Endothelial cell of umbilical vein (primary cell): ENCODE data around the gene ERICH6B. TPM values are rescaled to one million over a fixed set of nuclear protein-coding genes. Genes with fewer than 3 reads are reported as not detected.

ENCODE experiments used
- BruUV-seq: library from RNA; stranded (reverse); fragments of 400-500 nt; replicated peaks from 2 replicates; lab custom pipeline; 2021; lab: Mats Ljungman, UMichigan
- CTCF ChIA-PET: fragments of 300-600, 350-600 bp; sonication (Branson Sonifier 250); formaldehyde crosslinking; loops from one replicate; lab custom pipeline; 2021; ENCODE audit warnings: antibody characterized with exemption, inconsistent platforms; lab: Charles Lee
- POLR2A ChIA-PET: fragments of 300-600, 350-600 bp; sonication (Branson Sonifier 250); formaldehyde crosslinking; loops from one replicate; lab custom pipeline; 2021; ENCODE audit warnings: antibody characterized with exemption, inconsistent platforms; lab: Charles Lee
- DNase-seq: peaks from one replicate; pipeline ENCODE4 v3.0.0-alpha.2; 2011; ENCODE audit warnings: low read depth, low spot score
- FAIRE-seq: peaks from 2 replicates; lab custom pipeline; 2011; peaks lifted over from hg19 to GRCh38; lab: Jason Lieb, UNC
- H2AFZ ChIP-seq: 2 replicates; pipeline ENCODE4 v1.6.0; 2012; ENCODE audit warnings: low read depth, low read length, control low read depth, inconsistent platforms
- H3K27ac ChIP-seq: 2 replicates; pipeline ENCODE4 v1.5.1; 2011; ENCODE audit warnings: low read depth, mild to moderate bottlenecking, control low read depth, low read length, moderate library complexity; ENCODE audit not compliant: insufficient read depth
- H3K27me3 ChIP-seq, 2 experiments: 2 replicates each; pipeline versions ENCODE4 v1.6.0 to v1.6.1; 2011; ENCODE audit warnings: low read length in 2 of 2, mixed read lengths in 1 of 2; ENCODE audit not compliant: control insufficient read depth in 2 of 2, insufficient read depth in 2 of 2
- H3K36me3 ChIP-seq, 2 experiments: 2 replicates in 1 of 2; 3 replicates in 1 of 2; pipeline ENCODE4 v1.5.1; 2011; ENCODE audit warnings: low read length in 2 of 2, mild to moderate bottlenecking in 1 of 2, moderate library complexity in 1 of 2; ENCODE audit not compliant: control insufficient read depth in 2 of 2, insufficient read depth in 2 of 2; ENCODE audit errors: extremely low read depth in 1 of 2
- H3K4me1 ChIP-seq: 3 replicates; pipeline ENCODE4 v1.5.1; 2011; ENCODE audit warnings: mild to moderate bottlenecking, low read length; ENCODE audit not compliant: control insufficient read depth, insufficient read depth; ENCODE audit errors: extremely low read depth
- H3K4me2 ChIP-seq: 2 replicates; pipeline ENCODE4 v1.6.1; 2011; ENCODE audit warnings: low read length, control low read depth, mixed read lengths; ENCODE audit not compliant: insufficient read depth
- H3K4me3 ChIP-seq, 3 experiments: fragments of 200-600 bp in 1 of 3; sonication (generic), shearing (Covaris generic) in 1 of 3; replicated peaks in 1 of 3; 2 replicates each; pipeline ENCODE4 v1.5.1; 2011 to 2016; ENCODE audit warnings: control low read depth in 3 of 3, low read length in 3 of 3, mild to moderate bottlenecking in 2 of 3, inconsistent platforms in 1 of 3, low read depth in 1 of 3, moderate library complexity in 1 of 3; ENCODE audit not compliant: insufficient read depth in 1 of 3
- H3K79me2 ChIP-seq: 2 replicates; pipeline ENCODE4 v1.6.0; 2012; ENCODE audit warnings: low read length, inconsistent platforms; ENCODE audit not compliant: control insufficient read depth, insufficient read depth
- H3K9ac ChIP-seq: replicated peaks from 2 replicates; pipeline ENCODE3; 2011; ENCODE audit warnings: low read length, control low read depth; ENCODE audit not compliant: insufficient read depth; ENCODE audit errors: extremely low read depth
- H3K9me1 ChIP-seq: replicated peaks from 3 replicates; pipeline ENCODE4 v1.6.0; 2011; ENCODE audit warnings: mild to moderate bottlenecking, low read length; ENCODE audit not compliant: control insufficient read depth, insufficient read depth; ENCODE audit errors: extremely low read depth
- H3K9me3 ChIP-seq: replicated peaks from 2 replicates; pipeline ENCODE4 v1.5.1; 2012; ENCODE audit warnings: low read length, inconsistent platforms; ENCODE audit not compliant: control insufficient read depth, insufficient read depth
- H4K20me1 ChIP-seq: replicated peaks from 2 replicates; pipeline ENCODE3; 2011; ENCODE audit warnings: mild to moderate bottlenecking, low read length; ENCODE audit not compliant: control insufficient read depth, insufficient read depth; ENCODE audit errors: extremely low read depth
- EZH2 ChIP-seq: IDR thresholded peaks from 2 replicates; pipeline ENCODE4 v1.6.1; 2012; ENCODE audit warnings: borderline replicate concordance, low read depth, mild to moderate bottlenecking, moderate library complexity, low read length, inconsistent platforms; ENCODE audit not compliant: severe bottlenecking
- FOS ChIP-seq: IDR thresholded peaks from 2 replicates; pipeline ENCODE4 v1.6.1; 2011; ENCODE audit warnings: mild to moderate bottlenecking, low read length, moderate library complexity, borderline replicate concordance; ENCODE audit not compliant: insufficient read depth
- GATA2 ChIP-seq: IDR thresholded peaks from 2 replicates; pipeline ENCODE4 v1.7.0; 2011; ENCODE audit warnings: low read depth, mild to moderate bottlenecking, moderate library complexity, mixed read lengths, low read length; ENCODE audit not compliant: insufficient read length, insufficient read depth
- JUN ChIP-seq: IDR thresholded peaks from 2 replicates; pipeline ENCODE4 v1.6.1; 2011; ENCODE audit warnings: borderline replicate concordance, low read depth; ENCODE audit not compliant: insufficient read length, insufficient read depth
- MYC ChIP-seq: IDR thresholded peaks from one replicate; pipeline ENCODE4 v1.6.1; 2011; ENCODE audit warnings: mild to moderate bottlenecking, low read depth, low read length
- POLR2A ChIP-seq: IDR thresholded peaks from 2 replicates; pipeline ENCODE4 v1.6.1; 2012; ENCODE audit warnings: low read depth, mild to moderate bottlenecking, control low read depth, low read length
- POLR2AphosphoS5 ChIP-seq: IDR thresholded peaks from 2 replicates; pipeline ENCODE4 v1.6.1; 2012; ENCODE audit warnings: low read depth, mild to moderate bottlenecking, control low read depth, low read length, moderate library complexity; ENCODE audit not compliant: insufficient read depth
- dilution Hi-C: fragments of 300-500 bp; cut with MboI; formaldehyde crosslinking; loops from one replicate; pipeline ENCODE4 v1.15.0; 2019; ENCODE audit warnings: low sequenced_read_pairs; ENCODE audit not compliant: extremely low pct_ligation_motif_present
- intact Hi-C: fragments of 100-400 bp; cut with micrococcal nuclease; formaldehyde crosslinking; loops from one replicate; pipeline ENCODE4 v1.10.0; 2022
- polyA plus RNA-seq, 4 experiments: library from polyadenylated mRNA; depleted of rRNA in 3 of 4; stranded (reverse) in 3 of 4; unstranded in 1 of 4; fragments of >200 nt; gene quantifications; 2 replicates each; pipeline versions ENCODE4 v1.2.1 to v1.2.3, GENCODE V29; 2011 to 2012; ENCODE audit warnings: missing spikeins in 1 of 4
- total RNA-seq: library from RNA; stranded (reverse); gene quantifications from 2 replicates; pipeline ENCODE4 v1.2.3, GENCODE V29; 2021
- TF ChIP-seq, protein P1 (sequence below): IDR thresholded peaks from 2 replicates; pipeline ENCODE4 v1.6.1; 2011; ENCODE audit not compliant: insufficient read depth, insufficient read length
- TF ChIP-seq, protein P2 (sequence below), 2 donors: IDR thresholded peaks; 1 replicate in 1 of 2; 2 replicates in 1 of 2; pipeline ENCODE4 v1.5.1; 2011; ENCODE audit warnings: low read length in 2 of 2, mild to moderate bottlenecking in 2 of 2, moderate library complexity in 2 of 2, control low read depth in 1 of 2, inconsistent platforms in 1 of 2, low read depth in 1 of 2; ENCODE audit not compliant: insufficient read depth in 1 of 2; ENCODE audit errors: extremely low read depth in 1 of 2

ERICH6B gene
- total and polyA plus RNA-seq, 2 donors (not counting 3 experiments of a cell fraction or from before 2014, with no cell fraction given) = not detected

DNA sequence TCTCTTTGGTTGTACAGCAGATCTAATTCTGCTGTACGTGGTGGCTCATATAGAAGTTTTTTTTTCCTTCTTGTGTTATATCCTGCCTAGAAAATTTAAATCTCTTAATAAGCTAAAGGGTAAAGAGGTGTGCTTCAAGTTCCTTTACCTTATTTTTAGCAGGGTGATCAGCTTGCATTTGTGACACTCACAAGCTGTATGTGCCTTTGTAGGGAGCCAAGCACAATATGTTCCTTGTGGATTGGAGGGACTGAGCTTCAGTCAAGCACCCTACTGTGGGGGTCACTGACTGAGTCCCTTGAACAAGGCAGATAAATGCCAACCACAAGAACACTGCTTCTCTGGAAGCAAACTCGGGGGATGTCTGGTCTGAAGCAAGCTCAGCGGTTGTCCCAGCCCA lies 12.6 kb upstream of the ERICH6B start:
- Histone ChIP-seq H3K4me2 (no peak overlapping the region), H3K4me3 (no peak overlapping the region), H3K79me2 (no peaks in the 10 kb centered on the region), H3K27me3 (peaks cover 4 to 10% of the 10 kb centered on the region in 2 experiments), H3K4me1 (no peaks in the 10 kb centered on the region), H2AFZ (no peak overlapping the region), H3K36me3 (no peaks in the 10 kb centered on the region), H4K20me1 (no peaks in the 10 kb centered on the region), H3K27ac (no peak overlapping the region), H3K9me1 (no peaks in the 10 kb centered on the region), H3K9ac (no peak overlapping the region), H3K9me3 (no peaks in the 10 kb centered on the region)
- intact Hi-C loops = no loop called here
- FAIRE-seq (no peak), DNase-seq (no peak)
- TF ChIP-seq POLR2A = no peak
- TF ChIP-seq MYC = no peak
- no peak for TF ChIP-seq FOS
- no peak for TF ChIP-seq GATA2
- TF ChIP-seq, protein P1, sequence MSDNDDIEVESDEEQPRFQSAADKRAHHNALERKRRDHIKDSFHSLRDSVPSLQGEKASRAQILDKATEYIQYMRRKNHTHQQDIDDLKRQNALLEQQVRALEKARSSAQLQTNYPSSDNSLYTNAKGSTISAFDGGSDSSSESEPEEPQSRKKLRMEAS = no peak
- no peak for TF ChIP-seq JUN
- TF ChIP-seq EZH2 = no peak
- TF ChIP-seq POLR2AphosphoS5 = no peak
- TF ChIP-seq, protein P2, sequence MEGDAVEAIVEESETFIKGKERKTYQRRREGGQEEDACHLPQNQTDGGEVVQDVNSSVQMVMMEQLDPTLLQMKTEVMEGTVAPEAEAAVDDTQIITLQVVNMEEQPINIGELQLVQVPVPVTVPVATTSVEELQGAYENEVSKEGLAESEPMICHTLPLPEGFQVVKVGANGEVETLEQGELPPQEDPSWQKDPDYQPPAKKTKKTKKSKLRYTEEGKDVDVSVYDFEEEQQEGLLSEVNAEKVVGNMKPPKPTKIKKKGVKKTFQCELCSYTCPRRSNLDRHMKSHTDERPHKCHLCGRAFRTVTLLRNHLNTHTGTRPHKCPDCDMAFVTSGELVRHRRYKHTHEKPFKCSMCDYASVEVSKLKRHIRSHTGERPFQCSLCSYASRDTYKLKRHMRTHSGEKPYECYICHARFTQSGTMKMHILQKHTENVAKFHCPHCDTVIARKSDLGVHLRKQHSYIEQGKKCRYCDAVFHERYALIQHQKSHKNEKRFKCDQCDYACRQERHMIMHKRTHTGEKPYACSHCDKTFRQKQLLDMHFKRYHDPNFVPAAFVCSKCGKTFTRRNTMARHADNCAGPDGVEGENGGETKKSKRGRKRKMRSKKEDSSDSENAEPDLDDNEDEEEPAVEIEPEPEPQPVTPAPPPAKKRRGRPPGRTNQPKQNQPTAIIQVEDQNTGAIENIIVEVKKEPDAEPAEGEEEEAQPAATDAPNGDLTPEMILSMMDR (IDR thresholded peaks at IDR 0.05; ENCODE audit: extremely low read depth in 1 of 2, insufficient read depth in 1 of 2, low read depth in 1 of 2, low read length in 2 of 2) = no peak
- dilution Hi-C loops = no loop called here
- BruUV-seq = no TSS peak
- ChIA-PET POLR2A (no interaction called here), CTCF (interaction anchor here (1.1 kb wide), 1 partner anchor 532 kb away, joined by 3 read pairs; no protein-coding TSS in a partner anchor)
